GM10266 (cell line): ENCODE results near the gene ADARB2.

ENCODE experiments used
- DNase-seq: peaks from one replicate; pipeline ENCODE4 v3.0.0; 2012; ENCODE audit errors: extremely low spot score
- CTCF ChIP-seq: IDR thresholded peaks from 2 replicates; pipeline ENCODE4 v1.5.1; 2012; ENCODE audit warnings: mild to moderate bottlenecking, low read depth; ENCODE audit not compliant: control insufficient read depth, insufficient read depth; ENCODE audit errors: missing control alignments

Gene ADARB2

GRCh38 chr10:1310271-1310789 is 427.0 kb downstream of the ADARB2 start:
- no peak for DNase-seq
- no peak for TF ChIP-seq CTCF

DNA sequence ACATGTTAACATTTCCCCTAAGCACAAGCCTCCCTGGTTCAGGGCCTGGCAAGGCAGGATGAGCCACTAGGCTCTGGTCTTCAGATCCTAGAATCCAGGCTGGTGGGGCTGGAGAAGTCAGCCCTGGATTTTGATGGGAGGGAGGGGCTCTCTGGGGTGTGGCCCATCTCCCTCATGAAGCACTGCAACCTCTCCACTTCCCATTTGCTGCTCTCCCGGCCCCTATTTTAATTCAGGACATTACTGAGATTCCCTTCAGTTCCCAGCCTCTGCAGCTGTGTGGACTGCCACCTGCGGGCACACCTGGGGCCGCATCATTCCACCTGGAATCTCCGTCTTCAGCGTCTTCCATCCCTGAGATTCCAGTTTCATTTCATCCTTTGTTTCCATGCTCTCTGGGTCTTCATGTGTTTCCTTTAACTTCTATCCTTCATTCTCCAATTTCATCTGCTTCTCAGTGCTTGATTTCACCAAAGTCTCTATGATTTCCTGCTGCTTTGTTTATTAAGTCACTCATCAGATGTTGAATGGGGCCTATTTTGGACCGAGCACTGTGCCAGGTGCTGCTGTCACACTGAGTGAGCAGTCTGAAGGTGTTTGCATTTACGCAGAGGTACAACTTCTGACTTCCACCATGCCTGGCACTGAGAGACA is 427.6 kb downstream of the ADARB2 start:
- DNase-seq: no peak
- TF ChIP-seq CTCF: no peak

- no peak for TF ChIP-seq CTCF
- no peak for DNase-seq
Observed at GRCh38 chr10:1308962-1309616, 428.2 kb downstream of the ADARB2 start.

DNA sequence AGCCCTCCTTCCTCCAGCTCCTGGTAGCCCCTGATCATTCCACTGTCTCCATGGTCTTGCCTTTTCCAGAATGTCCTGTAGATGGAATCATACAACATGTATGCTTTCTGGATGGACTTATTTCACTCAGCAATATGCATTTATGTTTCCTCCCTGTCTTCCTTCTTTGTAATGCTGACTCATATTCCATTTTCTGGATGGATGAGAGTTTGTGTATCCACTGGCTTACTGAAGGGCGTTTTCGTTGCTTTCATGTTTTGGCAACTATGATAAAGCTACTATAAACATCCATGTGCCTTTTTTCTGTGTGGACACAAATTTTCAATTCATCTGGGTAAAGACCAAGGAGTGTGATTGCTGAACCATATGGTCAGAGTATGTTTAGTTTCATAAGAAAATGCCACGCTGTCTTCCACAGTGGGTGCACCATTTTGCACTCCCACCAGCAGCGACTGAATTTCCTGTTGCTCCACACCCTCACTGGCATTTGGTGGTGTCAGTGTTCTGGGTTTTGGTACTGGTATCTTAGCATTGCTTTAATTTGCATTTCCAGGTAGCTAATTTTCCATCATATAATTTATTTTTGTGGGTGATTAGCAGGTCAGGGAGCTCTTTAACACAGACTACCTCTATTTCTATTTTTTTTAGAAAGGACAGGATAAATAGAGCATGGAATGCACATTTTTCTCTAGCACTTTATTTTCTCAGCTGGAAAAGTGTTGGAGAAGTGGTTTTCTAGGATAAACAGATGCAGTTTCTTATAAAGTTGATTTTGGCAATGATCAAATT is 429.0 kb downstream of the ADARB2 start:
- no peak for TF ChIP-seq CTCF
- no peak for DNase-seq

DNA sequence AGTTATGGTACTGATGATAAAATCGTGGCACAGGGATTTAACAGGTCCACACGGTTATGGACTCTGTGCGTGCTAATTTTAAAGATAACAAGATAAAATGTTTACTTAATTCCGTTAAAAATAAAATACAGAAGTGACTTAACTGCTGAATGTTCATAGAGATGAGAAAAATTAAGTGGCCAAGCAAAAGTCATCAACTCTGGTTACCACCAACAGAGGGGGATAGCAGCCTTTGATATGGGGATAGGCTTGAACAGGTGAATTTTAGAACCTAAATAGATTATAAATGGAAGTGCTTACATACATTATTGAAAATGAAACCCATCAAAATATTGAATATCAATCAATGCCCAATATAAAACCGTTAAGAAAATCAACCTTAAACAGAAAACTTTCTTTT is 436.2 kb downstream of the ADARB2 start:
- no peak for TF ChIP-seq CTCF
- DNase-seq: no peak

DNA sequence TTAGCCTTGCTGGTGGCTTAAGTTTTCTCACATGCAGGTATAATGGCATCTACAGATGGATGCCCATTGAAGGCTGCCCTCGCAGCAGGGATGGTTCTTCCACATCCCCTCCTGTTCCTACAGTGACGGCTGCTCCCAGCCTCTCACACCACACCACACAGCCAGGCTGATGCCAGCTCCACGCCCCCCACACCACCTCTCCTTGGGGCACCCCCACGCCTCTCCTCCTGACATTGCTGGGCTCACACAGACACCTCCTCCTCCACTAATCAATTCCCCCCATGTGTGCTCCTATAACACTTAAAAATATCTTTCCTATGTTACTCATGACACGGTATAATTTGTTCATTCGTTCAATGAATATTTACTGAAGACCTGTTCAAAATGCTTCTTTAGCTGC is 437.1 kb downstream of the ADARB2 start:
- DNase-seq: no peak
- TF ChIP-seq CTCF: no peak
